DMS 273 (cell line): ENCODE data around the gene AGTRAP.

ENCODE experiments used
- DNase-seq: peaks from one replicate; lab custom pipeline; 2025; ENCODE audit not compliant: unreplicated experiment; lab: John Stamatoyannopoulos, UW

The AGTRAP gene

DNA sequence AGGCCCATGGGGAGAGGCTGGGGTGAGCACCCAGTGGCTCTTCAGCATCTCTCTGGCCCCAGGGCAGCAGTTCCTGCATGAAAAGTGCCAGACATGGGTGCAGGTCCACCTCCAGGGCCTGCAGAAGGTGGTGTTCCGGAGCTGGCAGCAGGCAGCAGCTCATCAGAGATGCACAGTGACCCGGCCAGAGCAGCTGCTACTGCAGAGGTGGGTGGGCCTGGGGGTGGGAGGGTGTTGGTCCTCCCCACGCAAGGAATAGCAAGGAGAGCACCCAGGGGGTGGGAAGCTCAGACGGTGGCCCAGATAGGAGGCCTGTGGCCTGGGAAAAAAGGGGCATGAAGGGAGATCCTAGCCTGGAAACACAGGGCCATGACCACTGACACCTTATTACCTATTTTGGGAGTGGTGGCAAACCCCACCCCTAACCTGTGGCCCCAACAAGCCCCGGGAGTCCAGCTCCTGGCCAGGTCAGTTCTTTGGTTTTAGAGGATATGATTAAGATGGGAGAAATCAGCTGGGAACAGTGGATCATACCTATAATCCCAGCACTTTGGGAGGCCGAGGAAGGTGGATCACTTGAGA is 46.3 kb downstream of the AGTRAP start:
- no peak for DNase-seq

DNA sequence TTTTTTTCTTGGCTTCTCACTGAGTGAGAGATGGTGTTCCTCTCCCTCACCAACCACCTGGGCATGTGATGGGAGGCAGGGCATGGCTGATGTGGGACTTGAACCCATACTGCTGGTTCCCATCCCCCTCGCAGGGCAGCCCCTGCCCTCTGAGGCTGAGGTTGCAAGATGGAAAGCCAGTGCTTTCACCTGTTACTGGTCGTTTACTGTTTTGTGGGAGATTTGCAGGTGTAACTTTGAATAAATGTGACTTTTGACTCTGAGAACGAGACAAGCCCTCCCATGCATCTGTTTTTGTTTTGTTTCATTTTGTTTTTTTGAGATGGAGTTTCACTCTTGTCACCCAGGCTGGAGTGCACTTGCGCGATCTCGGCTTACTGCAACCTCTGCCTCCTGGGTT is 47.6 kb downstream of the AGTRAP start:
- DNase-seq = no peak

DNA sequence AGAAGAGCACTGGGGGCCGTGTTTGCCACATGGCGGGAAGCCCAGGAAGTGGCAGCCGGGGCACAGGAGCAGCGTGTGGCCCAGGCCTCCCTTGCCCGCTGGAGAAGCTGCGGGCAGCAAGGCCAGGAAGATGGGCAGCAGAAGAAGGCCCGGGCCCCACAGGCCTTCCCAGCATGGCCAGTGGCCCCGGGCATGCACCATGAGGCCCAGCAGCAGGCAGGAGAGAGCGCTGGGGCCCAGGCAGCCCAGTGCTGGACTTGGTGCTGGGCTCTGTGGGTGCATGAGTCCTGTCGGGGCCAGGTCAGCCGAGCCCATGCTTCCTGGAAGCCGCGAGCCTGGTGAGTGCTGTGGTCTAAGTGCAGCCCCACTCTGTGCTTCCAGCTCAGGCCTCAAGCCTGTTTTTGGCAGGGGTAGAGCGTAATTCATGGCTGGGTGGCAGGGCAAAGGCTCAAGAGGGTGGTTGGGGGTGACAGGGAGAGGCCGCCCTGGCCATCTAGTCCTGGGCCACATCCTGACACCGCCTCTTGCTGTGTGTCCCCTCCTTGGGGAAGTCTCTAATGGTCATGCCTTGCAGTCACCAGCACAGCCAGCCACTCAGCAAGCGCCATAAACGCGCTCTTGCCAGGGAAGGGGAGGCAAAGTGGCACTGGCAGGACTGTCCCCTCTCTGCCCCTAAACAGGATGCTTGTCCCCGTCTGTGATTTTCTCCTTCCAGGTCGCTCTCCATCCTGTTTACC is 48.5 kb downstream of the AGTRAP start:
- DNase-seq = no peak

DNA sequence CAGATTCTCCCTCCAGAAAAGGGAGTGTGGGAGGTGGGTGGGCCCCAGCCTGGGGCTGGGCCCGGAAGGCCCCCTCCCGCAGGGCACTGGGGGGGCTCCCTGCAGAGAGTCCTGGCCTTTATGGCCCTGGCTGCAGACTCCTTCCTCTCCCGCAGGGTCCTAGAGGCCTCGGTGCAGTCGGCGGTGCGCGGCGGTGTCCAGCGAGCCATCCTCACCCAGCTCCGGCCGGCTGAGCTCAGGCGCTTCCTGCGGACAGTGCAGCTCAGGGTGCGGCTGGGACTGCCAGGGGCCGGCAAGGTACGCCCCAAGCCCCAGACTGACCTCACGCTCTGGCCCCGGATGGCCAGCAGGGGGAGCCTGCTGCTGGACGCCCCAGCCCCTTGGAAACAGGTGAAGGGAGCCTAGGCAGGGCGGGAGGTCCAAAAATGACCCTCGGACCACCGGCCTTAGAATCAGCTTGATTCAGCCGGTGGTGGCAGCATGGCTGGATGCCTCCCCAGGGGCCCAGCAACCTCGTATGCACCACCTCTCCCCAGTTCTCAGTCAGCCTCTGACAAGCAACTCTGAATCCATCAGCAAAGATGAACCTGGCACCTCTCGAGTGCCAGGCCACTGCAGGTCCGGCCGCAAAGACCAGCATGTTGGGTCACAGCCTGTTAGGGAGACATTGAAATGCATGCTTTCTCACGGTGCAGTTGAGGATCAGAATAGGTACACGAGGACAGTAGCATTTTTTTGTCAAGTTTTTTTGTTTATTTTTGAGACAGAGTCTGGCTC is 49.2 kb downstream of the AGTRAP start:
- DNase-seq = peak; percentile 63

DNA sequence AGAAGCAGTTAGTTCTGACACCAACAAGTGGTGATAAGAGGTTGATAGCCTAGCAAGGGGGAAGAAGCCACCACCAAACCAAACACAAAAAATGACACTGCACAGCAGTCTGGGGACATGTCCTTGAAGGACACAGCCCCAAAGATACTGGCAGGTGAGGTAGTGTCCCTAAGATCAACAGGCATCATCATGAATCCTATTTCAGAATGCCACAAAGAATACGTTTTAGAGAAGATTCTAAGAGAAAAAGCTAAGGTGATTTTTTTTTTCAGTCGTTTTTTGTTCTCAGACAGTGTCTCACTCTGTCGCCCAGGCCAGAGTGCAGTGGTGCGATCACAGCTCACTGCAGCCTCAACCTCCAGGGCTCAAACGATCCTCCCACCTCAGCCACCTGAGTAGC is 50.2 kb downstream of the AGTRAP start:
- DNase-seq = no peak

DNA sequence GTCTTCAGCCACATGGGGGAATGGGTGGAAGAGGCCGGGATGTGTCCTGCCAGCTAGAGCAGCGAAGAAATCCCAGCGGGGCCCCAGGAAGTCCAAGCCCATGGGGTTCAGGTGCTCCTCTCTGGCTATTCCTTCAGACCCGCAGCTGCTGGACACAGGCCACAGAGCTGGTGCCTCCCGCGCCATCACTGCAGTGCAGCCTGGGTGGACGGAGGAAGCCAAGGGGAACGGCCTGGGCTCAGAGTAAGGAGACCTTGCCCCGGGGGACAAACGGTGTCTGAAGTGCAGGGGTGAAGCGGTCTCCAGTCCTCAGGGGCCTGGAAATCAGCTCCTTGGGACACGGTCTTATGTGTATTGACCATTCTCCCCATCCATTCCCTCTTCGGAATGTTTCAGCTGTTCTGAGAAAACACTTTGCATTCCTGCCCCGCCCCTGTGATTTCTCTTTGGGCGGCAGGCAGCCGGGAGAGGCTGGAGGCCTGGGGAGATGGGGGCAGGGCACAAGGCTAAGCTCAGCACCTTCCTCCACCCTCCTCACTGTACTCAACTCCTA is 51.4 kb downstream of the AGTRAP start:
- DNase-seq = no peak

DNA sequence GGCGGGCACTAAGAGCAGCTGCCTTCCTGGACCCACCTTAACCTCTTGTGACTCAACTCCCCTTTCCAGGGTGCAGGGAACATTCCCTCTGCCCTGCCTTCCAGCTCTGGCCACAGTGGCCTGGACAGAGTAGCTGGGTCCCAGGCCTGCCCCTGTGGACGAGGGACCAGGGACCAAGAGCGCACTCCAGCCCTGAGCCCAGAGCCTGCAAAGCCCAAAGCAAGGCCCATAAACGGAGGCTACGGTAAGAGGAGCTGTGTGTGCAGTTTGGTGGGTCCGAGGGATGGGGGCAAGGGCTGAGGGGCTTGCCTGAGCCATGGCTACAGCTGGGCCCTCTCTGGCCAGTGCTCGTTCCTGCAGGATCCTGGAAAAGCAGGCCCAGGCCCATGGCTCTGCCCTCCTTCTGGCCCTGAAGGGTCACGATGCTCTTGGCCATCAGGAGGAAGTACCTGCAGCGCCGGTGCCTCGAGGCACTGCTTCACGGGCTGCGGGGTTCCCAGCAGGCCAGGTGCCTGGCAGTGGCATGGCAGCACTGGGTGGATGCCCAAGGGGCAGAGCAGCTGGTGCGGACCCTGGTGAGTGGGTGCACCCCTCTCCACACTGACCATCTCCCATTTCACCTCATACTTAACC is 52.0 kb downstream of the AGTRAP start:
- no peak for DNase-seq

DNA sequence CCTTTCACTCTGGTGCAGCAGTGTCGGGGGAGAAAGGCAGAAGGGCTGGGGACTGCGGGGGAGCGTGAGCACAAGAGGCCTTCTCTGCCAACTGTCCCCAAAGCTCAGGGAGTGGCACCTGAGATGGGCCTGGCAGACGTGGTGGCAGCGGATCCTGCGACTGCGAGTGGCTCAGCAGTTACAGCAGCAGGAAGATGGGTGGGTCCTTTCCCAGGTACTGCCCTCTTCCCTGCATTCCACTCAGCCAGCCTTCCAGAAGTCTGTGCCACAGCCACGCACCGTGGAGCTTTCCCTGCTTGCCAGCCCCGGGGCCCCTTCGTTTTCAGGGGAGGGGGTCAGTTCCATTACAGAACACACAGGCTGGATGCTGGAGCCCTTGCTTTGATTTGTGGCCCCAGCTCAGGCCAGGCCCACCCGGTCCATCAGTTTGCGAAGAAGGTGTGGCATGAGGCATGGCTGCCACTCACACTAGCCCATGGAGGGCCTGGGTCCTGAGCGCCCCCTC is 52.7 kb downstream of the AGTRAP start:
- no peak for DNase-seq

DNA sequence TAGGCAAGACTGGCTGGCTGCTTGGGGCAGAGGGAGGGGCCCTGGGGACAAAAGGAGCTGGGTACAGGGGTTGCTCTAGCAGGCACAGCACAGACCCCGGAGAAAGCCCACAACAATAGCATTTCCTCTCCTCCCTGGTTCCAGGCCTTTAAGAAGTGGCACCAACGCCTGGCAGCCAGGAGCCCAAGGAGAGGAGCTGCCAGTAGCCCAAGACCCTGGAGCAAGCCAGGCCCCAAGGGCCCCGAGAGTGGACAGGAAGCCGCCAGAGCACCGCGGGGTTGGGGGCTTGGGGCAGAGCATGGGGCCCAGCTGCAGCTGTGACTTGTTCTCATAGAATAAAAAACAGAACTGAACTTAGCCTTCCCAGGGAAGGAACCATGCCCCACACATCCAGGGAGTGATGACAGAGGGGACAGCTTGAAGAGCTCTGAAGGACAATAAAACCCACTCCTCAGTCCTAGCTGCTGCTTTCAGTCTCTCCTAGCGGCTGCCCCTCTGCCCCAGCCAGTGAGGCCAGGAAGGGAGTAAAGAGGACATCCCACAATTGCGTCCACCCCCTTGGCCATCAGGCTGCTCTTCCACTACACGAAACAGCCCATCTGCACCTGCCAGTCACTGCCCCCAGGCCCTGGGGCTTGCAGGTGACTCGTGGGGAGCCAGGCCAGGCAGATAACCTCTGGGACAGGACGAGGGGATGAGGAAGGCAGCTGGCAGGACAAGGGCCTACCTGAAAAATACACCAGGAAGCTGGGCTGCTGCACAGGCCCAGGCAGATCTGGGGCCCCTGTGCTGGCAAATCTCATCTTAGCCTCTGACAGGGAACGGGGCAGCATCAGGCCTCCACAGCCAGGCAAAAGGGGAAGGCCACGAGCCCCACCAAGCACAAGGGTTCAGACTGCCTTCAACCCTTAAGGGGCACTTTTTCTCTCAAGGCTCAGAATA is 53.5 kb downstream of the AGTRAP start:
- no peak for DNase-seq

DNA sequence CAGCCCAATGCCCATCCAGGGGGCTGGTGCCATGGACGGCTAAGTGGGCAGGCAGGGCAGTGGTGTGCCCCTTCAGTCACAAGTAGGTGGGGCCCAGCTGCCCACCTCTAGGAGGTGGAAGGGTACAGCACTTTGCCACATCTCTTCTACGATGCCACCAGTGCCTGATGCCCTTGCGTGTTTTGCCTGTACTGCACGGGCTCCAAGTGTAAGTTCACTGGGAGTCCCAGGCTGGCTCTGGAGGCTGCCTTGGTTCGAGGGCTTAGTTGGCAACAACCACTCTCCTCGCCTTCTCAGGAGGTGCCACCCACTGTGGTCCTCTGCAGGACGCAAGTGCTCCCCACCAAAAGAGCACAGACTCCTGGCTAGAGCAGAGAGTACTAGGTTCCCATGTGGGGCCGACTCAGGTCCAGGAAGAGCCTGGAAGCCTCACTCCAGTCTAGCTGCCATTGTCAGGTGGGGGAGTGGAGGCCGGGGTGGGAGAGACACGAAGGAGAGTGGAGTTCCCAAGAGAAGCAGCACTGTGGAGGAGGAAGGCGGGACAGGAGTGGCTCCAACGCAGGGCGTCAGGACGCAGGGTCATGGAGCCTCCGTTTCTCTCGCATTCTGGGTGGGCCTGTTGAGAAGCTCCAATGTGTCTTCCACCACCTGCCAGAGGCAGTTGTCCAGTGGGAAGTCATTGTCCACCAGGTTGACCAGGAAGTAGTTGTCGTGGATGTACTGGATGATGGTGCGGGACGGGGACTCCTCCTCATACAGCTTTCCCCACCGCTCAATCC is 54.4 kb downstream of the AGTRAP start:
- DNase-seq = no peak

DNA sequence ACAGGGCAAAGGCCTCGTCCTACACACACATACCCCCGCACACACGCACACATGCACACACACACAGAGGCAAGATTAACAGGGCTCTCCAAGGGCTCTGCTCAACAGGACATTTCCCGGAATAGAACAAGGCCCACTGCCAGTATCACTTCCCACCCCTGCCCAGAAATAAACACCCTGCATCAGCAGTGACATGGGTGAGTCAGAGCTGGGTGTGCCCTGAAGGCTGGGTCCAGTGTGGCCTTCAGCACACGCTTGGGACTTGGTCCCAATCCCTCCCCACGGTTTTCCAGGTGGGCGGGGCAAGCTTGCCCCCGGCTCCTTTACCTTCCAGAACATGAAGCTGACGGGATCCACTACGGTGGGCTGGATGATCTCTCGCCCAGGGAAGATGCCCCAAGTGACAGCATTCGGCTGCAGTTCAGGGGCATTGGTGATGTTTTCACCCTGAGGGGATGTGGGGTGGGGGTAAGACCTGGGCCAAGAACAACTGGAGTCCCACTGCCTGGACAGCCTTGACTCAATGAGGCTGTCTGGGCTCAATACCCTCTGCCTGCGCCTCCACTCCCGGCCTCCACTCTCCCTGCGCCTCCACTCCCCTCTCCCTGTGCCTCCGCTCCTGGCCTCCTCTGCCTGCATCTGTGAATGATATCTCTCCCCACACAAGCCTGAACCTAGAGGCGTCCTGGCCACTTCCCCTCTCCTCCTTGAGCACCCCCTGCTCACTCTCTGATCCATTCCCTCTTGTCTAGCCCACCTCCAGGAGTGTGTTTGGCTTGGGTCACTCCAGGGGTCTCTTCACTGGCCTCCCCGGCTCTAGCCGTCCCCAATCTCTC is 55.2 kb downstream of the AGTRAP start:
- no peak for DNase-seq

DNA sequence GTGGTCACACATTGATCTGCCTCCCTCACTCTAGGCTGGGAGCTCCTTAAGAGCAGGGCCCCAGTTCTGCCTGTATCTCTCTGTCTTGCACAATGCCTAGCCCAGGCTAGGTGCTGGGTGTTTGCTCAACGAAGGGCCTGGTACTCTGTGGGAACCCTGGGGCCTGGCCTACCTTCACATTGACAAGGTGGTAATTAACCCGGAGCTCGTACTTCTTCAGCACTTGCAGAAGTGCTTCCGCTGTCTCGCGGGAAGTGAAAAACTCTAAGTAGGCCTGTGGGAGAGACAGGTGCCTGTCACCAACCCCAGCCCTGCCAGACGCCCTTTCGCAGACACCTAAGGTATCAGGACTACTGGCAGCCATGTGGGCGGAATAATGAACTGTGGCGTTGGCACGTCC is 56.2 kb downstream of the AGTRAP start:
- DNase-seq = no peak

DNA sequence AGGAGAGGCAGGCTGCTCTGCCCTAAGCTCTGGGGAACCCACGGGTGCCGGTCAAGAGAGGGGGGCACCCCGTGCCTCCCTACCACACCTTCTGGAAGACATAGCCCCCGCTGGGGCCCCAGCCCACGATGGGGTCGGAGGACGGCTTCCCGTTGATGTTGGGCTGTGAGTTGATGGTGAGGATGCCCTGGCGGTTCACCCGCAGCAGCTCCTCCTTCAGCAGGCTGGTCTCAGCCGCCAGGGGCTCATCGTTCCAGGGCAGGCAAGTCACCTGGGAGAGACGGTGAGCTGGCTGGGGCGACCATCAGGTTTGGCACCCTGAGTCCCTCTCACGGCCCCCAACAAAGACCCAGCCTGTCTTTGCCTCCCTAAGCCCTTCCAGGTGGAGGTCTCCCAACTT is 57.9 kb downstream of the AGTRAP start:
- DNase-seq = no peak

DNA sequence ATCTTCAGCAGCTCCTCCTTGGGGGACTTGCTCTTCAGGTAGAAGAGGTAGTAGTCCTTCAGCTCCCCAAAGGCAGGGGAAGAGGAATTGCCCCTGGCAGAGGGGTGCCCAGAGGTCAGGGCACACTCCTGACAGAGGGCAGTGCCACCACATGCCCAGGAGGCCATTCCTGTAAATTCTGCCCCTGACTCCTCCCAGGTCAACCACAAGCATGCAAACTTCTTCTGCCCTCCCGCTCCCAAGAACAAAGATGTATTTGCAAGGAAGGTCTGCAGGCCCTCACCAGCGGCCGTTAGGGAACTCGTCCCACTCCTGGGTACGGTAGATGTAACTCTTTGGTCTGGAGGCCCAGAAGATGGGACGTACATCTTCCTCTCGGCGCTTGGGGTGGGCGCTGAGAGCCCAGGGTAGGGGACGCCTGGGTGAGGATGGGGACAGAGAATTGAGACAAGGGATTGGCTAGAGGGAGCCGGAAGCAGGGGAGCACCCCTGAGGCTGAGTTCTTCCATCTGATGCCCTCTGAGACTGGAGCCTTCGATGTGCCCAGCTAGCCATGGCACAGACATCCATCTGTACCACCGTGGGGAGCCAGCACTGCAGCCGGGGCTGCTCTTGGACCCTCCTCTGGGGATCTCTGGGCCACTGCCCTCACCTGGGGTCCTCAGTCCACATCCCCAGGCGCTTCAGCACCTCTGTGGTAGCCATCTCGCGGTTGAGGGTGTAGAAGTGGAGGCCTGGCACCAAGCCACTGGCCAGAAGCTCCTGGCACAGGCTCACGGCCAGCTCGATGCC is 58.7 kb downstream of the AGTRAP start:
- no peak for DNase-seq

DNA sequence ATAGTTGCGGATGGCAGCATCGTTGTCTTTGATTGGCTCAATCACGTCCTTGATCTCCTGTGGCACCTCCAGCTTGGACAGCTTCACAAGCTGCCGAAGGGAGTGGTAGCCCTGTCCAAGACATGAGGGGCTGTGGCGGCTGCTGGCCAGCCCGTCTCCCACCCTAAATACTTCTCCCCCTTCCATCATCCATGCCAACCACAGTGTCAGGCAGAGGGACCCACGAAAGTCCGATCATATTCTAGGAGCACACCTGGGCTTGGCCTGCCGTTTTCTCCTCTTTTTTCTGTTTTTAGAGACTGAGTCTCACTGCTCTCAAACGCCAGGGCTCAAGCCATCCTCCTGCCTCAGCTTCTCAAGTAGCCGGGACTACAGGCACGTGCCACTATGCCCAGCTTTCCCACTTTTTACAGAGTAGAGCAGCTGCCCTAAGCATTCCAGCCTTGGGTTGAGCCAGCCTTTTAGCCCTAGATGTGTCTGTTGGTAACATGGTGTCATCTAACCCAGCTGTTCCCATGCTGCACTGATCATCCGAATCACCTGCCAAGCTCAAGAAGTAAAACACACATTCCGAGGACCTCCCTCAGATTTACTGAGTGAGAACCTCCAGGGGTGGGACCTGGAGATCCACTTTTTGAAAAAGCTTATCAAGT is 59.4 kb downstream of the AGTRAP start:
- DNase-seq = no peak

DNA sequence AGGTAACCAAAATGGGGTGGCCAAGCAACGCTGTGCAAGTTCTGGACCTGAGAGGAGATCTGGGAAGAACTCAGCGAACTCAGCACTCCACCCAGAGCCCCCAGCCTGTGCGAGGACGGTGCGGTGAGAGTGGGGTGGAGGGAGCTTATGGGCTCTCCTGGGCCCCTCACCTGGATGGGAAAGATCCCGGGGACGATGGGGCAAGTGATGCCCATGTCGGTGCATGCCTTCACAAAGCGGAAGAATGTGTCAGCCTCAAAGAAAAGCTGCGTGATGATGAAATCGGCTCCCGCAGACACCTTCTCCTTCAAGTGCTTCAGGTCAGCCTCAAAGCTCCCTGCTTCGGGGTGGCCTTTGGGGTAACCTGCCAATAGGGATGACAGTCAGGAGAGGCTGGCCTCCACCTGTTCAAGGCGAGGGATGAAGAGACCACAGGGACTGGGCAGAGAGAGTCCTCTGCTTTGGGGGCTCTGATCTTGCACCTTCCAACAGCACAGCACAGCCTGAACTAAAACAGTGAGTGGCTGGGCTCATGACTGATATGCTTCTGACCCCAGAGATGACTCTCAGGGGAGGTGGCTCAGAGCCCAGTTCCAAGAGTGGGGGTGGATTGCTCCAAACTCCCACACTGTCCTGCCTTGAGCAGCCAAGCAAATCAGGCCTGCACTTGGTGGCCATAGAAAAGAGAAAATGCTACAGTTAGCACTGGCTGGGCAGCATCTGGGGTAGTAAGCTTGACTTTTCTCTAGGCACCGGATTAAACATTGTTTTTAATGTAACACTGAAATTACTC is 60.3 kb downstream of the AGTRAP start:
- DNase-seq = no peak
